Uterus (tissue), 2 donors: ENCODE results near the gene SEC22C.

Source experiments
- POLR2A ChIP-seq, 2 donors: fragments of 450-650 bp; IDR thresholded peaks; one replicate each; pipeline ENCODE4 v1.6.1; 2016; ENCODE audit warnings: antibody characterized with exemption in 2 of 2, mild to moderate bottlenecking in 1 of 2, moderate library complexity in 1 of 2
- TF ChIP-seq, protein P1 (sequence below), 4 experiments: fragments of 200-600 bp in 2 of 4; fragments of 450-650 bp in 2 of 4; sonication (generic) in 2 of 4; IDR thresholded peaks; one replicate each; pipeline ENCODE4 v1.5.1; 2016 to 2019; ENCODE audit warnings: antibody characterized with exemption in 4 of 4, mild to moderate bottlenecking in 2 of 4, moderate library complexity in 1 of 4

- TF ChIP-seq, protein P1, sequence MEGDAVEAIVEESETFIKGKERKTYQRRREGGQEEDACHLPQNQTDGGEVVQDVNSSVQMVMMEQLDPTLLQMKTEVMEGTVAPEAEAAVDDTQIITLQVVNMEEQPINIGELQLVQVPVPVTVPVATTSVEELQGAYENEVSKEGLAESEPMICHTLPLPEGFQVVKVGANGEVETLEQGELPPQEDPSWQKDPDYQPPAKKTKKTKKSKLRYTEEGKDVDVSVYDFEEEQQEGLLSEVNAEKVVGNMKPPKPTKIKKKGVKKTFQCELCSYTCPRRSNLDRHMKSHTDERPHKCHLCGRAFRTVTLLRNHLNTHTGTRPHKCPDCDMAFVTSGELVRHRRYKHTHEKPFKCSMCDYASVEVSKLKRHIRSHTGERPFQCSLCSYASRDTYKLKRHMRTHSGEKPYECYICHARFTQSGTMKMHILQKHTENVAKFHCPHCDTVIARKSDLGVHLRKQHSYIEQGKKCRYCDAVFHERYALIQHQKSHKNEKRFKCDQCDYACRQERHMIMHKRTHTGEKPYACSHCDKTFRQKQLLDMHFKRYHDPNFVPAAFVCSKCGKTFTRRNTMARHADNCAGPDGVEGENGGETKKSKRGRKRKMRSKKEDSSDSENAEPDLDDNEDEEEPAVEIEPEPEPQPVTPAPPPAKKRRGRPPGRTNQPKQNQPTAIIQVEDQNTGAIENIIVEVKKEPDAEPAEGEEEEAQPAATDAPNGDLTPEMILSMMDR (IDR thresholded peaks at IDR 0.05), result no peak
- no peak for TF ChIP-seq POLR2A (IDR thresholded peaks at IDR 0.05)
Measured at GRCh38 chr3:42526616-42527367, 55.0 kb downstream of the SEC22C start.
